HepG2 (cell line): ENCODE data around the gene IFT88. TPM values are rescaled to one million over a fixed set of nuclear protein-coding genes. Genes with fewer than 3 reads are reported as not detected.

Experiments used
- ATAC-seq: fragments of 200-7000 bp; cut with Tn5 transposase; 3 replicates; pipeline ENCODE4 v1.9.1; 2020; ENCODE audit warnings: mild to moderate bottlenecking, moderate library complexity
- BruUV-seq: library from RNA; stranded (reverse); fragments of 400-500 nt; replicated peaks from 2 replicates; lab custom pipeline; 2021; lab: Mats Ljungman, UMichigan
- CTCF ChIA-PET: fragments of 300-600 bp; formaldehyde crosslinking; extraction: SDS; loops from one replicate; lab custom pipeline; 2021; ENCODE audit warnings: low total read pairs, inconsistent platforms, low intra/inter-chr PET ratio; lab: Yijun Ruan, JAX
- POLR2A ChIA-PET: fragments of 350-600 bp; sonication (Branson Sonifier 250); formaldehyde crosslinking; loops from one replicate; lab custom pipeline; 2020; ENCODE audit warnings: antibody characterized with exemption, inconsistent platforms; lab: Yijun Ruan, JAX
- DNase-seq: peaks from one replicate; pipeline ENCODE4 v3.0.0-alpha.2; 2015; ENCODE audit warnings: low spot score
- FAIRE-seq: peaks from 3 replicates; lab custom pipeline; 2011; peaks lifted over from hg19 to GRCh38; lab: Jason Lieb, UNC
- H2AFZ ChIP-seq: one replicate; pipeline ENCODE4 v1.6.1; 2011; ENCODE audit warnings: low read length, inconsistent platforms
- H3K27ac ChIP-seq: fragments of 300-600 bp; 3 replicates; pipeline ENCODE4 v1.8.0; 2011; ENCODE audit warnings: mixed run types, mild to moderate bottlenecking, mixed read lengths, low read length, inconsistent platforms; ENCODE audit not compliant: insufficient read depth; ENCODE audit errors: extremely low read length
- H3K27me3 ChIP-seq, 2 experiments: fragments of 200-600 bp in 1 of 2; 2 replicates in 1 of 2; 3 replicates in 1 of 2; pipeline versions ENCODE4 v1.6.0 to v1.8.0; 2011; ENCODE audit warnings: low read length in 2 of 2, mild to moderate bottlenecking in 2 of 2, moderate library complexity in 2 of 2, inconsistent platforms in 1 of 2; ENCODE audit not compliant: insufficient read depth in 2 of 2, control insufficient read depth in 1 of 2
- H3K36me3 ChIP-seq, 2 experiments: fragments of 200-600 bp in 1 of 2; replicated peaks in 1 of 2; 2 replicates in 1 of 2; 3 replicates in 1 of 2; pipeline versions ENCODE4 v1.5.1 to v1.8.0; 2011; ENCODE audit warnings: low read length in 2 of 2, inconsistent platforms in 1 of 2; ENCODE audit not compliant: insufficient read depth in 2 of 2, control insufficient read depth in 1 of 2
- H3K4me1 ChIP-seq: 2 replicates; pipeline ENCODE4 v1.5.1; 2012; ENCODE audit warnings: low read length, inconsistent platforms; ENCODE audit not compliant: insufficient read depth
- H3K4me2 ChIP-seq: 2 replicates; pipeline ENCODE4 v1.6.0; 2011; ENCODE audit warnings: low read depth, low read length, inconsistent platforms
- H3K4me3 ChIP-seq, 3 experiments: fragments of 200-600 bp in 1 of 3; sonication (generic), shearing (Covaris generic) in 1 of 3; replicated peaks in 1 of 3; 2 replicates each; pipeline ENCODE4 v1.5.1; 2011 to 2016; ENCODE audit warnings: low read length in 3 of 3, inconsistent platforms in 2 of 3, low read depth in 2 of 3, mild to moderate bottlenecking in 2 of 3, control low read depth in 1 of 3, mixed read lengths in 1 of 3; ENCODE audit not compliant: insufficient read depth in 1 of 3
- H3K79me2 ChIP-seq: one replicate; pipeline ENCODE4 v1.6.1; 2011; ENCODE audit warnings: low read length, inconsistent platforms; ENCODE audit not compliant: insufficient read depth
- H3K9ac ChIP-seq: 2 replicates; pipeline ENCODE4 v1.6.0; 2011; ENCODE audit warnings: mild to moderate bottlenecking, low read depth, low read length, inconsistent platforms; ENCODE audit not compliant: insufficient read depth
- H3K9me3 ChIP-seq: 2 replicates; pipeline ENCODE4 v1.5.1; 2012; ENCODE audit warnings: mild to moderate bottlenecking, low read length
- H4K20me1 ChIP-seq: 2 replicates; pipeline ENCODE4 v1.6.0; 2011; ENCODE audit warnings: inconsistent platforms, mild to moderate bottlenecking, low read length, moderate library complexity; ENCODE audit not compliant: insufficient read depth
- ARHGAP35 ChIP-seq: sonication (generic); formaldehyde crosslinking; IDR thresholded peaks from 2 replicates; pipeline ENCODE4 v1.9.0; 2022; ENCODE audit warnings: mild to moderate bottlenecking, inconsistent platforms, moderate library complexity, missing genetic modification reagents, borderline replicate concordance
- FOXM1 ChIP-seq: sonication (generic); formaldehyde crosslinking; IDR thresholded peaks from 2 replicates; pipeline ENCODE4 v1.5.0; 2020; ENCODE audit warnings: missing genetic modification reagents
- GZF1 ChIP-seq: sonication (generic); formaldehyde crosslinking; IDR thresholded peaks from 2 replicates; pipeline ENCODE4 v1.5.1; 2020; ENCODE audit warnings: mild to moderate bottlenecking, missing genetic modification reagents
- RFXANK ChIP-seq: IDR thresholded peaks from 2 replicates; pipeline ENCODE4 v1.6.1; 2016
- SMARCE1 ChIP-seq: fragments of 450-650 bp; IDR thresholded peaks from 2 replicates; pipeline ENCODE4 v1.6.1; 2017; ENCODE audit warnings: borderline replicate concordance
- TERF1 ChIP-seq: sonication (generic); formaldehyde crosslinking; IDR thresholded peaks from 2 replicates; pipeline ENCODE4 v1.8.0; 2022; ENCODE audit warnings: mild to moderate bottlenecking, missing genetic modification reagents, moderate library complexity
- WIZ ChIP-seq: sonication (generic); formaldehyde crosslinking; IDR thresholded peaks from 2 replicates; pipeline ENCODE4 v1.5.1; 2020; ENCODE audit warnings: mild to moderate bottlenecking, missing genetic modification reagents
- ZFY ChIP-seq: sonication (generic); formaldehyde crosslinking; IDR thresholded peaks from 2 replicates; pipeline ENCODE4 v1.4.0; 2020; ENCODE audit warnings: missing genetic modification reagents
- ZNF121 ChIP-seq: sonication (generic); formaldehyde crosslinking; IDR thresholded peaks from 2 replicates; pipeline ENCODE4 v1.5.0; 2020; ENCODE audit warnings: mild to moderate bottlenecking, missing genetic modification reagents
- ZNF17 ChIP-seq: sonication (generic); formaldehyde crosslinking; IDR thresholded peaks from 2 replicates; pipeline ENCODE4 v1.5.0; 2020; ENCODE audit warnings: mild to moderate bottlenecking, missing genetic modification reagents
- WGBS: methylation state at CpG from one replicate; pipeline ENCODE4 v1.1.6; 2017; ENCODE audit warnings: low lambda C conversion rate; 5-methylcytosine and 5-hydroxymethylcytosine counted together
- in situ Hi-C: cut with HindIII; loops from 2 replicates; pipeline ENCODE4 v1.10.0; 2017; ENCODE audit warnings: low pct_unique_long_range_greater_than_20kb; ENCODE audit not compliant: extremely low pct_ligation_motif_present
- intact Hi-C: fragments of 100-400 bp; cut with micrococcal nuclease; formaldehyde crosslinking; loops from one replicate; pipeline ENCODE4 v1.10.0; 2022; ENCODE audit not compliant: unreplicated experiment
- polyA plus RNA-seq, 8 experiments: library from polyadenylated mRNA; depleted of rRNA in 3 of 8; stranded (reverse) in 7 of 8; unstranded in 1 of 8; fragments of >200 nt; fragmentation: Illumina TruSeq in 4 of 8; extraction: Trizol in 4 of 8; gene quantifications; 2 replicates each; pipeline versions ENCODE4 v1.2.1 to v1.2.3, GENCODE V29; 2011 to 2016; ENCODE audit warnings: low read depth in 4 of 8, missing spikeins in 1 of 8, mixed read lengths in 1 of 8; ENCODE audit not compliant: insufficient read depth in 1 of 8
- total RNA-seq, 5 experiments: library from RNA; depleted of rRNA; stranded (reverse); fragments of >200 nt; fragmentation: Illumina TruSeq; extraction: Trizol; gene quantifications; 2 replicates each; pipeline ENCODE4 v1.2.3, GENCODE V29; 2016; ENCODE audit warnings: low read depth in 1 of 5
- TF ChIP-seq, protein P1 (sequence below): IDR thresholded peaks from 2 replicates; pipeline ENCODE4 v1.6.1; 2016; ENCODE audit warnings: low read depth, missing genetic modification reagents, missing compliant biosample characterization
- TF ChIP-seq, protein P2 (sequence below): sonication (generic); formaldehyde crosslinking; IDR thresholded peaks from 2 replicates; pipeline ENCODE4 v1.5.1; 2020; ENCODE audit warnings: missing genetic modification reagents, mild to moderate bottlenecking, borderline replicate concordance

The IFT88 gene
- total and polyA plus RNA-seq, 2 of the 13 experiments (the other 11 are each of a cell fraction or from before 2014, with no cell fraction given) = 8.4 to 19.9 TPM

DNA sequence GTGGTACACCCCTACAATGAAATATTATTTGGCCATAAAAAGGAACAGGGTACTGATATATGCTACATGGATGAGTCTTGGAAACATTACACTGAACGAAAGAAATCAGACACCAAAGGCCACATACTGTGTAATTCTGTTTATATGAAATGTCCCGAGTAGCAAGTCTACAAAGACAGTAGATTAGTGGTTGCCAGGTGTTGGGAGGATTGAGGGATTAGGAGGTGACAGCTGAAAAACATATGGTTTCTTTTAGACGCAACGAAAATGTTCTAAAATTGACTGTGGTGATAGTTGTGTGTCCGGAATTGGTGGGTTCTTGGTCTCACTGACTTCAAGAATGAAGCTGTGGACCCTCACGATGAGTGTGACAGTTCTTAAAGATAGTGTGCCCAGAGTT is 171.7 kb downstream of the IFT88 start:
- no peak for DNase-seq

DNA sequence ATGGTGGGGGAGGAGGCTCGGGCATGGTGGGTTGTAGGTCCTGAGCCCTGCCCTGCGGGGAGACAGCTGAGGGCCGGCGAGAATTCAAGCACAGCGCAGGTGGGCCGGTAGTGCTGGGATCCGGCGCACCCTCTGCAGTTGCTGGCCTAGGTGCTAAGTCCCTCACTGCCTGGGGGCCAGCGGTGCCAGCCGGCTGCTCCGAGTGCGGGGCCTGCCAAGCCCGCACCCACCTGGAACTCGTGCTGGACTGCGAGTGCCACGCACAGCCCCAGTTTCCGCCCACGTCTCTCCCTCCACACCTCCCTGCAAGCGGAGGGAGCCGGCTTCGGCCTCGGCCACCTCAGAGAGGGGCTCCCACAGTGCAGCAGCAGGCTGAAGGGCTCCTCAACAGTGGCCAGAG is 173.1 kb downstream of the IFT88 start:
- Histone ChIP-seq H3K36me3 (peaks cover 0 to 4% of the 10 kb centered on the region in 2 experiments; a peak in 1 of 5 replicates), H3K4me2 (no peak overlapping the region), H4K20me1 (no peaks in the 10 kb centered on the region), H3K27ac (no peak overlapping the region), H3K9me3 (no peaks in the 10 kb centered on the region), H3K4me3 (no peak overlapping the region), H3K27me3 (no peaks in the 10 kb centered on the region), H3K9ac (no peak overlapping the region), H3K4me1 (no peaks in the 10 kb centered on the region), H2AFZ (no peak overlapping the region)
- BruUV-seq = no TSS peak
- DNase-seq = no peak
- intact Hi-C loops = no loop called here
- CTCF ChIA-PET = no interaction called here
- FAIRE-seq = no peak
- no peak for ATAC-seq
- WGBS = 80% methylated on average over 1 of the region's 22 CpGs
- POLR2A ChIA-PET = no interaction called here
- TF ChIP-seq ZFY (no peak), ZNF17 (no peak), FOXM1 (CRISPR knock-in tag) (no peak), GZF1 (CRISPR knock-in tag) (no peak), TERF1 (CRISPR knock-in tag) (no peak), ZNF121 (CRISPR knock-in tag) (no peak), WIZ (CRISPR knock-in tag) (no peak), RFXANK (CRISPR knock-in tag) (no peak), ARHGAP35 (no peak)
- TF ChIP-seq, protein P1, sequence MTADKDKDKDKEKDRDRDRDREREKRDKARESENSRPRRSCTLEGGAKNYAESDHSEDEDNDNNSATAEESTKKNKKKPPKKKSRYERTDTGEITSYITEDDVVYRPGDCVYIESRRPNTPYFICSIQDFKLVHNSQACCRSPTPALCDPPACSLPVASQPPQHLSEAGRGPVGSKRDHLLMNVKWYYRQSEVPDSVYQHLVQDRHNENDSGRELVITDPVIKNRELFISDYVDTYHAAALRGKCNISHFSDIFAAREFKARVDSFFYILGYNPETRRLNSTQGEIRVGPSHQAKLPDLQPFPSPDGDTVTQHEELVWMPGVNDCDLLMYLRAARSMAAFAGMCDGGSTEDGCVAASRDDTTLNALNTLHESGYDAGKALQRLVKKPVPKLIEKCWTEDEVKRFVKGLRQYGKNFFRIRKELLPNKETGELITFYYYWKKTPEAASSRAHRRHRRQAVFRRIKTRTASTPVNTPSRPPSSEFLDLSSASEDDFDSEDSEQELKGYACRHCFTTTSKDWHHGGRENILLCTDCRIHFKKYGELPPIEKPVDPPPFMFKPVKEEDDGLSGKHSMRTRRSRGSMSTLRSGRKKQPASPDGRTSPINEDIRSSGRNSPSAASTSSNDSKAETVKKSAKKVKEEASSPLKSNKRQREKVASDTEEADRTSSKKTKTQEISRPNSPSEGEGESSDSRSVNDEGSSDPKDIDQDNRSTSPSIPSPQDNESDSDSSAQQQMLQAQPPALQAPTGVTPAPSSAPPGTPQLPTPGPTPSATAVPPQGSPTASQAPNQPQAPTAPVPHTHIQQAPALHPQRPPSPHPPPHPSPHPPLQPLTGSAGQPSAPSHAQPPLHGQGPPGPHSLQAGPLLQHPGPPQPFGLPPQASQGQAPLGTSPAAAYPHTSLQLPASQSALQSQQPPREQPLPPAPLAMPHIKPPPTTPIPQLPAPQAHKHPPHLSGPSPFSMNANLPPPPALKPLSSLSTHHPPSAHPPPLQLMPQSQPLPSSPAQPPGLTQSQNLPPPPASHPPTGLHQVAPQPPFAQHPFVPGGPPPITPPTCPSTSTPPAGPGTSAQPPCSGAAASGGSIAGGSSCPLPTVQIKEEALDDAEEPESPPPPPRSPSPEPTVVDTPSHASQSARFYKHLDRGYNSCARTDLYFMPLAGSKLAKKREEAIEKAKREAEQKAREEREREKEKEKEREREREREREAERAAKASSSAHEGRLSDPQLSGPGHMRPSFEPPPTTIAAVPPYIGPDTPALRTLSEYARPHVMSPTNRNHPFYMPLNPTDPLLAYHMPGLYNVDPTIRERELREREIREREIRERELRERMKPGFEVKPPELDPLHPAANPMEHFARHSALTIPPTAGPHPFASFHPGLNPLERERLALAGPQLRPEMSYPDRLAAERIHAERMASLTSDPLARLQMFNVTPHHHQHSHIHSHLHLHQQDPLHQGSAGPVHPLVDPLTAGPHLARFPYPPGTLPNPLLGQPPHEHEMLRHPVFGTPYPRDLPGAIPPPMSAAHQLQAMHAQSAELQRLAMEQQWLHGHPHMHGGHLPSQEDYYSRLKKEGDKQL (CRISPR knock-in tag) = no peak
- TF ChIP-seq, protein P2, sequence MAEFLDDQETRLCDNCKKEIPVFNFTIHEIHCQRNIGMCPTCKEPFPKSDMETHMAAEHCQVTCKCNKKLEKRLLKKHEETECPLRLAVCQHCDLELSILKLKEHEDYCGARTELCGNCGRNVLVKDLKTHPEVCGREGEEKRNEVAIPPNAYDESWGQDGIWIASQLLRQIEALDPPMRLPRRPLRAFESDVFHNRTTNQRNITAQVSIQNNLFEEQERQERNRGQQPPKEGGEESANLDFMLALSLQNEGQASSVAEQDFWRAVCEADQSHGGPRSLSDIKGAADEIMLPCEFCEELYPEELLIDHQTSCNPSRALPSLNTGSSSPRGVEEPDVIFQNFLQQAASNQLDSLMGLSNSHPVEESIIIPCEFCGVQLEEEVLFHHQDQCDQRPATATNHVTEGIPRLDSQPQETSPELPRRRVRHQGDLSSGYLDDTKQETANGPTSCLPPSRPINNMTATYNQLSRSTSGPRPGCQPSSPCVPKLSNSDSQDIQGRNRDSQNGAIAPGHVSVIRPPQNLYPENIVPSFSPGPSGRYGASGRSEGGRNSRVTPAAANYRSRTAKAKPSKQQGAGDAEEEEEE (CRISPR knock-in tag) = no peak
- TF ChIP-seq, all 625 proteins: peak for 0
- no peaks in the 10 kb centered on the region for H3K79me2 ChIP-seq
- in situ Hi-C loops = no loop called here

More for the DNA sequence above, 171.7 kb downstream of the IFT88 start:
- H3K79me2 ChIP-seq = no peaks in the 10 kb centered on the region
- no peaks in the 10 kb centered on the region for H3K4me1 ChIP-seq
- H2AFZ ChIP-seq = no peak overlapping the region
- no peak overlapping the region for H3K9ac ChIP-seq
- POLR2A ChIA-PET = no interaction called here
- FAIRE-seq = no peak
- no peak overlapping the region for H3K4me2 ChIP-seq
- intact Hi-C loops = no loop called here
- no TSS peak for BruUV-seq
- H3K4me3 ChIP-seq = no peak overlapping the region
- in situ Hi-C loops = no loop called here
- no peak for TF ChIP-seq SMARCE1
- TF ChIP-seq, all 625 proteins: peak for 0
- Histone ChIP-seq H3K27ac (no peak overlapping the region), H3K36me3 (peaks cover 0 to 4% of the 10 kb centered on the region in 2 experiments; a peak in 1 of 5 replicates), H3K9me3 (no peaks in the 10 kb centered on the region), H3K27me3 (no peaks in the 10 kb centered on the region), H4K20me1 (no peaks in the 10 kb centered on the region)
- CTCF ChIA-PET = no interaction called here
- 94% methylated on average over 6 of the region's 6 CpGs for WGBS
- ATAC-seq = no peak
